Ectodermal cell (in vitro differentiated cells): ENCODE measurements around the gene MYADM.

ENCODE experiments used
- H3K27ac ChIP-seq: 2 replicates; pipeline ENCODE4 v1.7.0; 2013; ENCODE audit warnings: mild to moderate bottlenecking, low read depth, low read length; ENCODE audit not compliant: insufficient read depth, poor library complexity, severe bottlenecking
- H3K27me3 ChIP-seq: 2 replicates; pipeline ENCODE4 v1.7.0; 2013; ENCODE audit warnings: mild to moderate bottlenecking, low read length; ENCODE audit not compliant: insufficient read depth, control insufficient read depth, poor library complexity, severe bottlenecking
- H3K36me3 ChIP-seq: one replicate; pipeline ENCODE4 v1.7.0; 2013; ENCODE audit warnings: low read length; ENCODE audit not compliant: control insufficient read depth, insufficient read depth
- H3K4me1 ChIP-seq: one replicate; pipeline ENCODE4 v1.7.0; 2013; ENCODE audit warnings: low read length; ENCODE audit not compliant: control insufficient read depth, insufficient read depth
- H3K4me3 ChIP-seq: 2 replicates; pipeline ENCODE4 v1.7.0; 2013; ENCODE audit warnings: low read depth, low read length, control low read depth; ENCODE audit not compliant: insufficient read depth
- H3K9me3 ChIP-seq: 2 replicates; pipeline ENCODE4 v1.7.0; 2013; ENCODE audit warnings: mild to moderate bottlenecking, low read length, moderate library complexity; ENCODE audit not compliant: control insufficient read depth
- WGBS, 2 experiments: methylation state at CpG; one replicate each; pipeline ENCODE4 v1.1.7; 2013; ENCODE audit warnings: missing lambda C conversion rate in 2 of 2; 5-methylcytosine and 5-hydroxymethylcytosine counted together

Gene MYADM

DNA sequence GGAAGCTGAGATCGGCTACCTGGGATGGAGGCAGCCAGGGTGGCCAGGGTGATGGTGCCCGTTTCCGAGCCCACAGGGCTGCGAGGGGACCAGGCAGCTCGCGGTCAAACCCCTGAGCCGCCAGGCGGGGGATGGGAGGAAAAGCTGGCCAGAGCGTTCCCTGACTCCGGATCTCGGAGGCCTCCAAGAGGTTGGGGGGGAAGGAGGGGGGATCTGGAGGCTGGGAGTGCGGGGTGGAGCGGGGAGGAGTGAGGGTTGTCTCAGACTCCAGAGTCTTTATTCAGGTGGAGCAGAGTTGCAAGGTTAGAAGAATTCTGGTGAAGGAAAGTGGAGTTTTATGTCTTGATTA lies 42.5 kb downstream of the MYADM start:
- Histone ChIP-seq H3K27ac (no peak overlapping the region), H3K27me3 (peaks cover 63% of the 10 kb centered on the region), H3K4me3 (peak overlapping the region; percentile 55), H3K4me1 (peaks cover 13% of the 10 kb centered on the region), H3K36me3 (no peaks in the 10 kb centered on the region), H3K9me3 (no peaks in the 10 kb centered on the region)
- 1 to 2% methylated on average over 13 of the region's 13 CpGs for WGBS, 2 experiments

DNA sequence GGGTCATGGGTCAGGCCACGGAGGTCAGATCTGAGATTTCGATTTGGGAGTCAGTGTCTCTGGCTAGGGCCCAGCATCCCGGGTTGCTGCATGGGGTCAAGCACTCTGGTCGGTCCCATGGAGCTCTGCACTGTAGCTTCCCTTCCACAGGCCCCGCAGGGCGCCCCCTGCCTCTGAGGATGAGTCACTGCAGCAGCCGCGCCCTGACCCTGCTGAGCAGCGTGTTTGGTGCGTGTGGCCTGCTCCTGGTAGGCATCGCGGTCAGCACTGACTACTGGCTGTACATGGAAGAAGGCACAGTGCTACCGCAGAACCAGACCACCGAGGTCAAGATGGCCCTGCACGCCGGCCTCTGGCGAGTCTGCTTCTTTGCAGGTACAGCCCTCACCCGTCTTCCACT lies 45.0 kb downstream of the MYADM start:
- Histone ChIP-seq H3K36me3 (no peaks in the 10 kb centered on the region), H3K27ac (no peak overlapping the region), H3K4me1 (peaks cover 7% of the 10 kb centered on the region), H3K27me3 (peaks cover 38% of the 10 kb centered on the region), H3K9me3 (no peaks in the 10 kb centered on the region), H3K4me3 (no peak overlapping the region)
- WGBS, 2 experiments: 79 to 81% methylated on average over 18 of the region's 18 CpGs

DNA sequence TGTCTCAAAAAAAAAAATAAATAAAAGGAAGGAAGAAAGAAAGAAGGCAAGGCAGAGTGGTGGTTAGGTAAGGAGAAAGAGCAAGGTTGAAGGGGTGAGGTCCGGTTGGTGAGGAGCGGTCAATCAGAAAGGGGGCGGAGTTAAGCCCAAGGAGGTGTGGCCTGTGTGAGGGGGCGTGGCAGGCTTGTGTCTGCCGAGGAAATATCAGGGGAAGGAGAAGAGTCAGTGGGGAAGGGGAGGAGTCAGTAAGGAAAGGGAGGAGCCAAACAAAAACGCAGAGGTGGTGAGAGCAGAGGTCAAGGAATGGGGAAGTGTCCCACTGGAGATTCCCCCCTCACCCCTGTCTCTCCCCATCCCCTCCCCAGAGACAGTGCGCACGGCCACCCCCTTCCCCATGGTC lies 47.3 kb downstream of the MYADM start:
- Histone ChIP-seq H3K36me3 (no peaks in the 10 kb centered on the region), H3K4me1 (peaks cover 6% of the 10 kb centered on the region), H3K27me3 (peaks cover 17% of the 10 kb centered on the region), H3K4me3 (no peak overlapping the region), H3K27ac (no peak overlapping the region), H3K9me3 (no peaks in the 10 kb centered on the region)
- WGBS, 2 experiments: 75 to 80% methylated on average over 8 of the region's 8 CpGs

DNA sequence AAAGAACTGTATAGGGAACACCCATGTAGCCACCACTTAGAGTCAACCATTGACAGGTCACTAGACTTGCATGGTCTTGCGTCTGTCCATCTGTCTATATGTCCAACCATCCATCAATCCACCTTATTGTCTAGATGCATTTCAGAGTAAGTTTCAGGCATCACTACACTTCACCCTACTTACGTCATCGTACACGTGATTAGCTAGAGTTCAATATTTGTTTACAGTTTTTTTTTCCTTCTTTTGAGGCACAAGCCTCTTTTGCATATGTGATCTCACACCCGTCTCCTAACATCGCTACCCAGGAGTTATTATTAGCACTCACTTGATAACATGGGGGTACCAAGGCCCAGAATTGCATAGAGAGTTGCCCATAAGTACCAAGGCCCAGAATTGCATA lies 48.3 kb downstream of the MYADM start:
- H3K27ac ChIP-seq: no peak overlapping the region
- no peaks in the 10 kb centered on the region for H3K4me1 ChIP-seq
- H3K27me3 ChIP-seq: peaks cover 7% of the 10 kb centered on the region
- no peak overlapping the region for H3K4me3 ChIP-seq
- H3K9me3 ChIP-seq: no peaks in the 10 kb centered on the region
- WGBS, 2 experiments: 94 to 95% methylated on average over 6 of the region's 6 CpGs
- no peaks in the 10 kb centered on the region for H3K36me3 ChIP-seq

DNA sequence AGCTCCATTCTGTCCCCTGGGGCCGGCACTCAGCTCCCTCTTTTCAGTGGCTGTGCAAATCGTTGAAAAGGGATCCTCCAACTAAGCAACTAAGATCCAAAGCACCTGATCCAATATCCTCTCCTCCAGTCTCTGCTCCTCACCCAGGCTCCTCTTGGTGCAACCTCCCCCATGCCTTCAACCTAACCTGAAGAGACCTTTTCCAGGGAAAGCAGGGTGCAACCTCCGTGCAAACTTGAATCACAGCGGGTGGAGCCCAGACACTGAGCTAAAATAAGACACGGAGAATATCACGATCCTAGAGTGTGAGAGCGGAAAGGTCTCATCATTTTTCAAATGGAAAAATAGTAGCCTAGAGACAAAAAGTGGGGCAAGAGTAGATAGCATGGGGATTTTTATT lies 49.7 kb downstream of the MYADM start:
- no peaks in the 10 kb centered on the region for H3K36me3 ChIP-seq
- H3K9me3 ChIP-seq: no peaks in the 10 kb centered on the region
- 92 to 95% methylated on average over 7 of the region's 7 CpGs for WGBS, 2 experiments
- H3K4me3 ChIP-seq: no peak overlapping the region
- no peaks in the 10 kb centered on the region for H3K4me1 ChIP-seq
- H3K27me3 ChIP-seq: no peaks in the 10 kb centered on the region
- H3K27ac ChIP-seq: no peak overlapping the region
